LHCN-M2 (cell line): ENCODE results near the gene USP2. TPM values are rescaled to one million over a fixed set of nuclear protein-coding genes. Genes with fewer than 3 reads are reported as not detected.
A peak's percentile ranks its signal among the peaks of the same experiment; 100 is the strongest.

Source experiments
- DNase-seq: peaks from one replicate; pipeline ENCODE4 v3.0.0-alpha.2; 2012; ENCODE audit warnings: low read depth
- total RNA-seq: library from RNA; depleted of rRNA; stranded (reverse); fragments of >200 nt; gene quantifications from 2 replicates; pipeline ENCODE4 v1.2.3, GENCODE V29; 2014; rRNA removed

USP2 gene
- total RNA-seq, 1 experiment from 2014 or later = 4.0 TPM

DNA sequence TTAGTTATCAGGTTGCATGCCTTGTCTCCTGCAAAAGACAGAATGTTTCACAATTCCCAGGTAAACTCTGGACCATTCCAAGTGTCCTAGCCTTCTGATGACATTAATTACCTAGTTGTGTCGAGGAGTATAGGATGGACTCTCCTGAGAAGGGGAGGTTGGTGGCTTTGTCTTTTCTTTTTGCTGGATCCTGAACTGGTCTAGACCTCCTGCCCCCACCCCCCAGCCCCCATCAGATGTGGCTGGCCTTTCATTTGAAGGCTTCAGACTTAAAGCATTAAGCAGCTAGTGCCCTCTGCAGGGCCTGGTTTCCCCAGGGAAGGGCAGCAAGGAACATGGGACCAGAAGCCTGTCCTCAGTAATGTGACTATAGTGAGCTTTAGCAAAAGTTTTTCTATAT is 74.3 kb downstream of the USP2 start:
- DNase-seq = no peak

DNA sequence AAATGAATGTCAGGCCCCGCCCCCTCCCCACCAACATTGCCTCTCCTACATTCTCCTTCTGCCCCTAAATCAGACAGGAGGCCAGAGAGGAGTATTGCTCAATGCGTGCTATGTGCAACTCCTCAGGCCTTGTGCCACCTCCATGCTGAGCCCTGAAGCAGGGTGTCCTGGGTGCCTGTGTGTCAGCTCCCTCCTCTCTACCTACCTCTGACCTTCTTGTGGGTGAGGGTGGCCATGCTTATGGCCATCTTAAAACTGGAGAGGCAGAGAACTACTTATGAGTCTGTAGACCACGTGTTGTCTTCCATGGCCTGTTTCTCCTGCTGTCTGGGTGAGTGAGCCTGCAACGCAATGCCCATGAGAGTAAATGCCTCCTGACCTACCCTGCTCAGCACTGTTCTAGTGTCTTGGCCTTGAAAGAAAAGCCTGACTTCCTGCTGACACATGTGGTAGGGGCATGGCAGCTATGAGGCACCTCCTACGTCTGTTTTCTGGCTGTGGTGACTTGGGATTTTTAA is 75.1 kb downstream of the USP2 start:
- peak; percentile 55 for DNase-seq

DNA sequence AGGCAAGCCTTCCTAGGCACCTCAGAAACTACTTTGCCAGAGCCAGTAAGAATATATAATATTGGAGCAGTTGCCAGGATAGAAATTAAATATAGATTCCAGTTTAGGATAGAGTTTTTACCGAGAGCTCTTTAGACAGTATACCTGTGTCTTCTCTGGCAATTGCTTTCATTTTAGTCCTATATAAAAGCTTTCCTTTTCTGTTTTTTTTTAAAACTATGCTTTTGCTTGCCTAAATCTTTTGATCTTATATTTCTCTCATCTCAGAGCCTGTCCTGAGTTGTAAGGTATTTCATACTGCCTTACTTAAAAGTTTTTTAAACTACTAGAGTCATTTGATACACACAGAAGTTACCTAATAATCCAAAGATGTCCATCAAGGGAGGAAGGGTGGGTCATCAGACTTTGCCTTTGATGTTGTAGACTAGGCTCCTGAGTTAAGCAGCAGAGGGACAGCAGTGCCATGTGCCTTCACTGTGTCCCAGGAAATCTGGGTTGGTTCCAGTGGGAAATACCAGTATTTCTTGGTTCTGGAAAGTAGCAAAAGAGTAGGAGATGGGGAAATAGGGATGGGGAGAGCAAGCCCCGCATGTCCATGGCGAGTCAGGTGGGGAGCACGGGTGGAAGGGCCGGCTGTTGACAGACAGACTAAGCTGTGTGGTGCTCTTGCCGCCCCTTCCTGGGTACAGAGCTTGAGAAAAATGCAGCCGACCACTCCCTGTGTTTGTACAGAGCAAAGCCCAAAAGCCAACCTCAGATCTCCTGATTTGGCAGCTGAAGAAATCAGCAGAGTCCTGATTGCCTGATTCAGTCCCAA is 75.7 kb downstream of the USP2 start:
- DNase-seq = no peak

Other genes with a start within 250 kb of the USP2 start
- 0.06 TPM in 2 replicates for gene ABCG4, start 232.6 kb downstream of the USP2 start, total RNA-seq
- 8.7 and 9.4 TPM in 2 replicates for gene NLRX1, start 213.0 kb downstream of the USP2 start, total RNA-seq
- not detected in 2 replicates for gene NHERF4, start 196.2 kb downstream of the USP2 start, total RNA-seq
- gene CBL, start 175.4 kb downstream of the USP2 start, total RNA-seq = 18.1 and 18.3 TPM in 2 replicates
- 11.0 and 29.5 TPM in 2 replicates for gene MCAM, start 64.6 kb downstream of the USP2 start, total RNA-seq
- gene RNF26, start 47.2 kb downstream of the USP2 start, total RNA-seq = 7.3 and 9.3 TPM in 2 replicates
- 9.1 and 9.9 TPM in 2 replicates for gene C1QTNF5, start 40.8 kb downstream of the USP2 start, total RNA-seq
- gene MFRP, start 35.0 kb downstream of the USP2 start, total RNA-seq = not detected in 2 replicates
- gene THY1, start 41.5 kb upstream of the USP2 start, total RNA-seq = 221 and 333 TPM in 2 replicates